Activated naive CD4-positive, alpha-beta T cell treated with anti-CD3 and anti-CD28 coated beads for 36 hours (primary cell): ENCODE results near the gene CUX1. TPM values are rescaled to one million over a fixed set of nuclear protein-coding genes. Genes with fewer than 3 reads are reported as not detected.
A peak's percentile ranks its signal among the peaks of the same experiment; 100 is the strongest.
"Not testable (repeated sequence)": the region's sequence is repeated elsewhere in the genome, so short reads cannot be mapped to it uniquely, and the experiment has no call there.

Source experiments
- CTCF ChIA-PET: fragments of 350-600 bp; sonication (Branson Sonifier 250); formaldehyde crosslinking; loops from one replicate; lab custom pipeline; 2021; ENCODE audit warnings: antibody characterized with exemption; lab: Charles Lee
- DNase-seq: peaks from one replicate; pipeline ENCODE4 v3.0.0-alpha.2; 2020
- H3K27ac Mint-ChIP-seq: one replicate; pipeline ENCODE4 v1.8.0; 2021; ENCODE audit warnings: mild to moderate bottlenecking, mixed read lengths
- H3K27me3 Mint-ChIP-seq: one replicate; pipeline ENCODE4 v1.8.0; 2021; ENCODE audit warnings: low read depth, mixed read lengths
- H3K36me3 Mint-ChIP-seq: one replicate; pipeline ENCODE4 v1.8.0; 2021; ENCODE audit warnings: low read depth, mixed read lengths
- H3K4me1 Mint-ChIP-seq: one replicate; pipeline ENCODE4 v1.8.0; 2021; ENCODE audit warnings: low read depth, mixed read lengths
- H3K4me3 Mint-ChIP-seq: one replicate; pipeline ENCODE4 v1.8.0; 2021; ENCODE audit warnings: mild to moderate bottlenecking, moderate library complexity, mixed read lengths
- H3K9me3 Mint-ChIP-seq: one replicate; pipeline ENCODE4 v1.8.0; 2021; ENCODE audit warnings: mixed read lengths
- intact Hi-C: fragments of 100-400 bp; cut with micrococcal nuclease; formaldehyde crosslinking; loops from one replicate; pipeline ENCODE4 v1.15.1; 2023
- total RNA-seq, 2 experiments: library from RNA; stranded (reverse); gene quantifications; one replicate each; pipeline ENCODE4 v1.2.3, GENCODE V29; 2021

The CUX1 gene
- total RNA-seq, 2 experiments from 2014 or later = 22.2 to 25.5 TPM

DNA sequence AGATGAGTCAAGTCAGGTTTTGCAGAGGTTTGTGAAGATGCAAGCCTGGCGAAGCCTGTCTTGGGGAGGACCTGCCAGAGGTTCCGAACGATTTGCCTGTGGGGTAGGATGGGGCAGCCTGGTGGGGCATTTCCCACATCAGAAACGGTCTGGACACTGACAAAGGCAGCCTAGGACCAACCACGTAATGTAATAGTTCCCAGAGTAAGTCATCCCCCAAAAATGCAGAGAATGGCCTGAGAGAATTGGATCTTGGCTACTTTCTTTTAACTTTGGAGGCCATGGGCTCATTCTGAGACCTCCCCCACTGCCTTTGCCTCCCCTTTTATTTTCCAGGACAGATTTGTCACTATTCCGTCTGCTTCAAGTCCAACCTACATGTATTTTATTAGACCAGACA lies 300.3 kb downstream of the CUX1 start:
- H3K27me3 Mint-ChIP-seq = no peaks in the 10 kb centered on the region
- no peak for DNase-seq
- no peaks in the 10 kb centered on the region for H3K9me3 Mint-ChIP-seq
- peaks cover 21% of the 10 kb centered on the region for H3K36me3 Mint-ChIP-seq
- intact Hi-C loops = no loop called here
- no peak overlapping the region for H3K4me3 Mint-ChIP-seq
- peaks cover 13% of the 10 kb centered on the region for H3K4me1 Mint-ChIP-seq
- CTCF ChIA-PET = no interaction called here
- no peak overlapping the region for H3K27ac Mint-ChIP-seq

DNA sequence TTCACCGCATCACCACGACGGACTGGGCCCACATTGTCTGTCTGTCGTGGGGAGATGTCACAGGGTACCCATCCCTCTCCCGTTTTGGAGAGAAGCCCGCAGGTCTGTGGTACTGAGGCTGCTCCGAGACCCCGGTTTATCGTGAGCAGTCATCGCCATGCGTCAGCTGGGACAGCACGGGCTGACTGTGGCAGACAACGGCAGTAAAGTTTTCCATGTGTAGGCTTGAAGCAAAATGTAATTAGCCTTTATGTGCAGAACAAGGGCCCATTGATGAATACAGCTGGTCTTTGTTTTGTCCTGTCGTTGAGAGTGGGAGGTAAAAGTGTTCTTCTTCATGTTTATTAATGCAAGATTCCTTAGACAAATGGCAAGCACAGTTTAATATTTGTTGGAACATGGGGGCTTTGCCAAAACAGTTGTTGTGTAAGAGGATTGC lies 301.8 kb downstream of the CUX1 start:
- Mint-ChIP-seq H3K27ac (no peak overlapping the region), H3K4me3 (no peak overlapping the region), H3K4me1 (peaks cover 13% of the 10 kb centered on the region), H3K36me3 (peaks cover 18% of the 10 kb centered on the region), H3K9me3 (no peaks in the 10 kb centered on the region), H3K27me3 (no peaks in the 10 kb centered on the region)
- DNase-seq = no peak
- intact Hi-C loops = no loop called here
- CTCF ChIA-PET = interaction anchor here (0.6 kb wide), 1 partner anchor 197 kb away, joined by 3 read pairs; no protein-coding TSS in a partner anchor

DNA sequence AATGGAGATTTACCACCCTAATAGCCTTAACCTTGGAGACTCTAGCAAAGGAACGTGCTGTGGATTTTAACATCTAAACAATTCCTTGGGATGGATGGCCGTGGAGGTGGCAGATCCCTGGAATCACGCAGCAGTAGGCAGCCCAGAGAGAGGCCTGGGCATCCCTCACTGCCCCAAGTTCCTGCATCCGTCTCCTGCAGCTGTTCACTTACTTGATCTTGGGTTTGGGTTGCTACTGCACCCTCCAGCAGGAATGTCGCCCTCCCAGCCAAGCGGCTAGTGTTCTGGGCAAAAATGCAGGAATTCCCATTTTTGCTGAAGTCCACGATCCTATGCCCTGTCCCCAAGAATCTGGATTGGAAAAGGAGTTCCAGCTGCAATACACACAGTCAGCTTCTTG lies 302.5 kb downstream of the CUX1 start:
- Mint-ChIP-seq H3K9me3 (no peaks in the 10 kb centered on the region), H3K27ac (no peak overlapping the region), H3K36me3 (peaks cover 16% of the 10 kb centered on the region), H3K4me3 (no peak overlapping the region), H3K27me3 (no peaks in the 10 kb centered on the region), H3K4me1 (peaks cover 13% of the 10 kb centered on the region)
- no peak for DNase-seq
- intact Hi-C loops = loop anchor here (5.0 kb wide), 1 partner anchor 263 kb away; no protein-coding TSS in a partner anchor
- CTCF ChIA-PET = interaction anchor here (0.6 kb wide), 1 partner anchor 978 kb away, joined by 3 read pairs; no protein-coding TSS in a partner anchor

DNA sequence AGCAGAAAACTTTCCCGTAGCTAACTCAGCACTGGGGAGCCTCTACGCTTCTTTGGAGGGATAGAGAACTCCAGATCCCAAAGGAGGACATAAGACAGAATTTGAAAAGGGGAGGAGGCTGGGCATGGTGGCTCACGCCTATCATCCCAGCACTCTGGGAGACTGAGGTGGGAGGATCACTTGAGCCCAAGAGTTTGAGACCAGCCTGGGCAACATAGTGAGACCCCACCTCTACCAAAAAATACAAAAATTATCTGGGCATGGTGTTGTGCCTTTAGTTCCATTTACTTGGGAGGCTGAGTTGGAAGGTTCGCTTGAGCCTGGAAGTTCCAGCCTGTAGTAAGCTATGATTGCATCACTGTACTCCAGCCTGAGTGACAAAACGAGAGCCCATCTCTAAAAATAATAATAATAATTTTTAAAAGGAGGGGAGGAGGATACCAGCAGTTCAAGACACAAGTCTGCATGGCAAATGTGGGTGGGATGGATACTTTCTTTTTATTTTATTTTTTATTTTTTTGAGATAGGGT lies 303.3 kb downstream of the CUX1 start:
- H3K27ac Mint-ChIP-seq = no peak overlapping the region
- intact Hi-C loops = loop anchor here (5.0 kb wide), 1 partner anchor 263 kb away; no protein-coding TSS in a partner anchor
- H3K36me3 Mint-ChIP-seq = peaks cover 10% of the 10 kb centered on the region
- H3K4me1 Mint-ChIP-seq = peaks cover 13% of the 10 kb centered on the region
- CTCF ChIA-PET = interaction anchor here (0.6 kb wide), 1 partner anchor 979 kb away, joined by 3 read pairs; no protein-coding TSS in a partner anchor
- no peak overlapping the region for H3K4me3 Mint-ChIP-seq
- no peaks in the 10 kb centered on the region for H3K9me3 Mint-ChIP-seq
- no peaks in the 10 kb centered on the region for H3K27me3 Mint-ChIP-seq
- no peak for DNase-seq

DNA sequence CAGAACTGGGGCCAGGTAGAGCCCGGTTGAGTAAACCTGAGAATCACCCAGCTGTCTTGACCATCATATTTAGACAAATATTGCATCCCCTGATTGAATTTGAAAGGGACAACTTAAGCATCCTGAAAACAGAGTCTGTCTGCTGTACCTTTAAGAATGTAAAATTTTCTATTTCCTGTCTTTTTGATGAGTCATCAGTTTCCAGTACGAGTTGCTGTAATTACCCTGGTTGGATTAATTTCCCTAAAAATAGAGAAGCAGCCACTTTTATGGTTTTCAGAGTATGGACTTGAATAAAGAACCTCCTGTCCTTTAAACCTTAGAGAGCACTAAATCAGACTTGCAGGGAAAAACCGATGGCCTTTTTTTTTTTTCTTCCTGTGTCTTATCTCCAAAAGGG lies 304.6 kb downstream of the CUX1 start:
- Mint-ChIP-seq H3K27ac (peak overlapping the region; percentile 50), H3K4me1 (peaks cover 13% of the 10 kb centered on the region), H3K9me3 (no peaks in the 10 kb centered on the region), H3K4me3 (no peak overlapping the region), H3K36me3 (peaks cover 2% of the 10 kb centered on the region), H3K27me3 (no peaks in the 10 kb centered on the region)
- intact Hi-C loops = loop anchor here (2.0 to 5.0 kb wide), 2 partner anchors 265 to 307 kb away; no protein-coding TSS in a partner anchor
- no peak for DNase-seq
- CTCF ChIA-PET = interaction anchor here (0.8 kb wide), 1 partner anchor 36 kb away, joined by 3 read pairs; no protein-coding TSS in a partner anchor

DNA sequence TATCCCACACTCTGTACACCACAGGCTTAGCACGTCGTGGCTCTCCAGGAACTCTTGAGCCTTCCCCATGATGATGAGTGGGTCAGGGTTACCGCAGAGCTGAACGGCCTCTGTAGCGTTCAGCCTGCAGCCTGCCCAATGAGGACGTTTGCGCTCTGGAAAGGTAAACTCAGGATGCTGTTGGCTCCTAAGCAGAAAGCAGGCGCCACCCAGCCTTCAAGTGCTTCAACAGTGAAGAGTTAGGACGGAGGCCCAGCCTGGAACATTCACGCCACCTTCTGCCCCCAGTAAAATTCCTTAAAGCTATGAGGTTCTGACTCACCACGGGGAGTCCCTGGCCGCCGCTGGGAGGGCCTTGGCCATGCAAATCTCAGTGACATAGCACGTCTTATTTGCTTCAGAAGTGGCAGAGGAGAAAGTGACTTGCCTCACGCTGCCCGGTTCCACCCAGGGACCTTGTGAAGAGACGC lies 307.7 kb downstream of the CUX1 start:
- Mint-ChIP-seq H3K9me3 (no peaks in the 10 kb centered on the region), H3K4me1 (peaks cover 13% of the 10 kb centered on the region), H3K4me3 (no peak overlapping the region), H3K27ac (no peak overlapping the region), H3K36me3 (peaks cover 2% of the 10 kb centered on the region), H3K27me3 (no peaks in the 10 kb centered on the region)
- peak; percentile 57 for DNase-seq
- intact Hi-C loops = no loop called here
- CTCF ChIA-PET = no interaction called here

DNA sequence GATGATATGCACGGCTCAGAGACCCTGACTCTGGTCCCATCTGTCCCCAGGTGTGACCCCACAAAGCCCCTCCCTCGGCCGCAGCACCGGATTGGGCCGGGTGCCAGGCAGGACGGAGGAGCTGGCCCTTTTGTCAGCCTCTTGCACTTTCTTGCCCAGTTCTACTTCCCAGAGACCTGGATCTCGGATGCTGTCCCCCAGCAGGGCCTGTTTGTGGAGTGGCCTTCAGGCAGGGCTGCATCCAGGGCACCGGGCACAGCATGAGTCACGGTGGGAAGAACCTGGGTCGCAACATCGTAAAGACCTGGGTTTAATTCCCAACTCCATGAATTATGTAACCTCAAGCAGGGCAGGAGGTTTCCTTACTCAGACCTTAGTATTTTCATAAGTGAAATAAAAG lies 310.9 kb downstream of the CUX1 start:
- no peaks in the 10 kb centered on the region for H3K9me3 Mint-ChIP-seq
- H3K4me1 Mint-ChIP-seq = no peaks in the 10 kb centered on the region
- DNase-seq = no peak
- intact Hi-C loops = no loop called here
- H3K27me3 Mint-ChIP-seq = no peaks in the 10 kb centered on the region
- CTCF ChIA-PET = no interaction called here
- H3K4me3 Mint-ChIP-seq = no peak overlapping the region
- H3K27ac Mint-ChIP-seq = no peak overlapping the region
- H3K36me3 Mint-ChIP-seq = peaks cover 2% of the 10 kb centered on the region

DNA sequence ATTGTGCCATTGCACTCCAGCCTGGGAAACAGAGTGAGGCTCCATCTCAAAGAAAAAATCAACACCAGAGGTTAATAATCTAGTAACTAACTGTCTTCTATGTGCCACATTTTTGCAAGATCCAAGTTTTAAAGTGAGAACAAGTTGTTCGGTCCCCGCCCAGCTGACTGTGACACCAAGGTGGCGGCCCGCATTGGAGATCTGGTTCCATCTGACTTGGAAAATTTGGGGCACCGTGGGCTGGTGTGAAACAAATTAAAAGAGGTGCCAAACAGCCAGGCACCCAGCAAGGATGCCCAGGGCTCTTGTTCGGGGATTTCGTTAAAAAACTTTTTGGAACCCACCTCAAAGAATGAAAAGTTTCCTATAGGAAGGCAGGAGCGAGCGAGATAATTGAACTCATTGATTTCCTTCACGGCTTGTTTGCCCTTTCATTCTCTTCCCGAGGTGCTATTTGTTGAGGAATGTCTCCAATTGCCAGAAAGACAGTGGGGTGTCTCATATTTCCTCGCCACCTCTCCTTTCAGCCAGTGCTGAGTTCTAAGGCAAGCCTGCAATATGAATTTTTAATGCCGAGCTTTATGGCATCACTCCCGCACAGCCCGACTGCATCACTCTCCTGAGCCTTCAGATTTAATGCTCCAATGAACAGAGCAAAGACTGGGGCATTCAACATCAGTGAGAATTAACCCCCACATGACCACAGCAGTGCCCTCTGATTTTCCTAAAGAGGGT lies 312.4 kb downstream of the CUX1 start:
- intact Hi-C loops = no loop called here
- CTCF ChIA-PET = interaction anchor here (0.6 kb wide), 1 partner anchor 9 kb away, joined by 5 read pairs; no protein-coding TSS in a partner anchor
- no peak overlapping the region for H3K27ac Mint-ChIP-seq
- H3K27me3 Mint-ChIP-seq = no peaks in the 10 kb centered on the region
- H3K9me3 Mint-ChIP-seq = no peaks in the 10 kb centered on the region
- H3K36me3 Mint-ChIP-seq = peaks cover 2% of the 10 kb centered on the region
- no peak overlapping the region for H3K4me3 Mint-ChIP-seq
- H3K4me1 Mint-ChIP-seq = no peaks in the 10 kb centered on the region
- DNase-seq = no peak

DNA sequence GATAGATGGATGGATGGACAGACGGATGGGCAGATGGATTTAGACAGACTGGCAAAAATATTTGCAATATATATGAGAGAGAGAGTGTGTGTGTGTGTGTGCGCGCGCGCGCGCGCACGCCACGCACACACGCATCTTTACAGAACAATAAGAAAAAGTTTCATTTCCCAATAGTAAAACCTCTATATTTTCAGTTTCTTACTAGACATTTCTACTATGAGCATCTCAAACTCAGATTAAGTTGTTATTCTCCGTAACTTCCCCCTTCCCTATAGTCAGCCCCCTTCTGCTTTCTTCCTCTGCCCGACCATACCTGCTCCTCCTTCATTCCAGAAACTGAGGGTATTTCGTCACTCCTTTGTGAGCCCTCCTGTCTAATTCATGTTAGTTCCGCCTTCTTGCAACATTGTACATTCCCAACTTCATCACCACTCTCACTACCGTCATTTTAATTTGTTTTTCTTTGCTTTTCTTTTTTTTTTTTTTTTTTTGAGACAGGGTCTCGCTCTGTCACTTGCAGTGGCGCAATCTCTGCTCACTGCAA lies 314.9 kb downstream of the CUX1 start:
- Mint-ChIP-seq H3K4me3 (no peak overlapping the region), H3K27ac (no peak overlapping the region), H3K9me3 (no peaks in the 10 kb centered on the region), H3K4me1 (no peaks in the 10 kb centered on the region), H3K27me3 (no peaks in the 10 kb centered on the region), H3K36me3 (peaks cover 2% of the 10 kb centered on the region)
- no peak for DNase-seq
- CTCF ChIA-PET = no interaction called here
- intact Hi-C loops = no loop called here

DNA sequence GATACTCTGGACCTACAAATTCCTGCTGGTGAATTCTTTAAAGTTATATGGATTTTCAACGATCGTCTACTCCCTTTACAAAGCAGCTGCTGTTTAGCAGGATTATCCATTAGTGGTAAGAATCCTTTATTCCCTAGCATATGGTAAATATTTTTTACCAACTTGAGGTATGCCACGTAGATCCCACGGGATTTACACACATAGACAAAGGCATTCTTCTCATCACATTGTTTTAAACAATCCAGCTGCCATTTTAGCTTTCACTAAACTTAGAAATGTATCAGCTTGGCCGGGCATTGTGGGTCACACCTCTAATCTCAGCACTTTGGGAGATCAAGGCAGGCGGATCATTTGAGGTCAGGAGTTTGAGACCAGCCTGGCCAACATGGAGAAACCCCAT lies 321.2 kb downstream of the CUX1 start:
- no peaks in the 10 kb centered on the region for H3K36me3 Mint-ChIP-seq
- intact Hi-C loops = no loop called here
- H3K4me3 Mint-ChIP-seq = no peak overlapping the region
- peaks cover 9% of the 10 kb centered on the region for H3K4me1 Mint-ChIP-seq
- H3K27me3 Mint-ChIP-seq = no peaks in the 10 kb centered on the region
- DNase-seq = no peak
- no peak overlapping the region for H3K27ac Mint-ChIP-seq
- H3K9me3 Mint-ChIP-seq = no peaks in the 10 kb centered on the region
- CTCF ChIA-PET = interaction anchor here (0.6 to 1.8 kb wide), 3 partner anchors 9 to 15 kb away, joined by 4 to 5 read pairs (median 5); no protein-coding TSS in a partner anchor

DNA sequence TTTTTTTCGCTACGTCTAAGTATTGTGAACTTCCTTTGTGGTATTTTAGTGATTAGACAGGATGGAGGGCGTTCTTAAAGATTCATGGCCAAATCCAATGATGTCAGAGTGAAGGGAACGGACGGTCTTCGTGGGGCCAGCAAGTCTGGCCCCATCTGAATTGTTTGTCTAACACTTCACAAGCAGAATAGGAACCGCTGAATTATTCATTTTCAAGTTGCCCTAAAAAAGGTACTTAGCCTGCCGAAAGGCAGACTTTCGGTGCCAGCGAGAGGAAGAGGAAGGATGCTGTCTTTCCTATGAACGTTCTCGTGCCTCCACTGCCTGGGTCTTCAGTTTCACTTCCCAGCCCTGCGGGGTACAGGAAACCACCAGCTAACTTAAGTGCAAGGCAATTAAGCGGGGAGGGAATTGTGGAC lies 323.5 kb downstream of the CUX1 start:
- peak overlapping the region; percentile 3 for H3K4me3 Mint-ChIP-seq
- H3K36me3 Mint-ChIP-seq = peaks cover 1% of the 10 kb centered on the region
- peak; percentile 19 for DNase-seq
- peak overlapping the region; percentile 7 for H3K27ac Mint-ChIP-seq
- H3K9me3 Mint-ChIP-seq = no peaks in the 10 kb centered on the region
- no peaks in the 10 kb centered on the region for H3K27me3 Mint-ChIP-seq
- CTCF ChIA-PET = interaction anchor here (1.1 kb wide), 1 partner anchor 10 kb away, joined by 3 read pairs; no protein-coding TSS in a partner anchor
- H3K4me1 Mint-ChIP-seq = peaks cover 9% of the 10 kb centered on the region
- intact Hi-C loops = no loop called here

DNA sequence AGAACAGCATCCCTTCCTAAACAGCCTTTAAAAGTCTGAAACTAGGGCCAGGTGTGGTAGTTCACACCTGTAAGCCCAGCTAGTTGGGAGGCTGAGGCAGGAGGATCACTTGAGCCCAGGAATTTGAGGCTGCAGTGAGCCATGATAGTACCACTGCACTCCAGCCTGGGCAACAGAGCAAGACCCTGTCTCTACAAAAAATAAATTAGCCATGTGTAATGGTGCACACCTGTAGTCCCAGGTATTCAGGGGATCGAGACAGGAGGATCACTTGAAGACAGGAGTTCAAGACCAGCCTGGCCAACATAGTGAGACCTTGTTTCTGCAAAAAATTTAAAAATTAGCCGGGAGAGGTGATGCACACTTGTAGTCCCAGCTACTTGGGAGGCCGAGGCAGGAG lies 325.0 kb downstream of the CUX1 start:
- H3K27me3 Mint-ChIP-seq, H3K4me1 Mint-ChIP-seq, H3K36me3 Mint-ChIP-seq, H3K4me3 Mint-ChIP-seq, H3K9me3 Mint-ChIP-seq, CTCF ChIA-PET, intact Hi-C loops, DNase-seq, H3K27ac Mint-ChIP-seq: not testable (repeated sequence)
